ENCODE data around the gene MRAS. TPM values are rescaled to one million over a fixed set of nuclear protein-coding genes. Genes with fewer than 3 reads are reported as not detected.

Gene MRAS
- total RNA-seq, 4 donors from 2014 or later, result 13.8 to 83.0 (median 46.8) TPM

DNA sequence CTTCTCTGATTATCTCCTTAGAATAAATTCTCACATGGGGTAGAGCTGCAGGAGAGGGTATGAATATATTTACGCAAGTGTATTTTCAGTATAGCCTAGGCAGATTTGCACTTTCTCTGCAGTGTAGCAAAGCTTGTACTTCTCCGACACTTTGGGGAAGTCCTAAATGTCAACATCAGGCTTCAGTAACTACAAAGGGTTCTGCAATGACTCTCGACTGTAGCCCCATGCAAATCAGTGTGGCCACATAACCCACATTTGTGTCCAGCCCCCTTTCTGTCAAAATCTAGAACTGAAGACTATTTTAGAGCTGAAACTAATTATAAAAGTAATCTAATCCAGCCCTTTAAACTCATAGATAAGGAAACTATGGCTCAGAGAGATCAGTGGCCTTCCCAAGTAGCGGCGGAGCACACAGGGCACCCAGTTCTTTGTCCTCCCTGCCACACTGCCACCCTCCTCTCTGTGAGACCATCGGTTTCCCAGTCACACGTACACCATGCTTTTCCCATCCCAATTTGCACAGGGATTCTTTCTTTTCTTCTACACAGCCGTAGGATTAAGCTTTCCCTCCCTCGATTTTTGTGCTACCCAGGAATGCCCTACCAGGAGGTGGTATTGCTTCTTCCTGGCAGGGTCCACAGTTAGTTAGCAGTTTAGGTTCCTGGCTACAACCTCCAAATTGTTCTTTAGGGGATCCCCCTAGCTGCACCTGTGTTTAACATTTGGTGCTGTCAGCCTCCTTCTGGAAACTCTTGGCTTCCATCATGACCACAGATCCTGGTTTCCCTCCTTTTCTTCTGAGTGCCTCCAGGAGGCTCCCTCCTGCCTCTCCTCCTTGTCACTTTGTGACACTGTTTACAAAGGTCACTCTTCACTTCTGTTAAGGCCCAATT is 22.9 kb downstream of the MRAS start:
- DNase-seq, result no peak
- Histone ChIP-seq H3K4me1 (peaks cover 11 to 13% of the 10 kb centered on the region in 2 donors), H3K36me3 (no peaks in the 10 kb centered on the region), H3K27ac (no peak overlapping the region), H3K9me3 (no peaks in the 10 kb centered on the region), H3K4me3 (no peak overlapping the region), H3K27me3 (no peaks in the 10 kb centered on the region)
- TF ChIP-seq, protein P1, sequence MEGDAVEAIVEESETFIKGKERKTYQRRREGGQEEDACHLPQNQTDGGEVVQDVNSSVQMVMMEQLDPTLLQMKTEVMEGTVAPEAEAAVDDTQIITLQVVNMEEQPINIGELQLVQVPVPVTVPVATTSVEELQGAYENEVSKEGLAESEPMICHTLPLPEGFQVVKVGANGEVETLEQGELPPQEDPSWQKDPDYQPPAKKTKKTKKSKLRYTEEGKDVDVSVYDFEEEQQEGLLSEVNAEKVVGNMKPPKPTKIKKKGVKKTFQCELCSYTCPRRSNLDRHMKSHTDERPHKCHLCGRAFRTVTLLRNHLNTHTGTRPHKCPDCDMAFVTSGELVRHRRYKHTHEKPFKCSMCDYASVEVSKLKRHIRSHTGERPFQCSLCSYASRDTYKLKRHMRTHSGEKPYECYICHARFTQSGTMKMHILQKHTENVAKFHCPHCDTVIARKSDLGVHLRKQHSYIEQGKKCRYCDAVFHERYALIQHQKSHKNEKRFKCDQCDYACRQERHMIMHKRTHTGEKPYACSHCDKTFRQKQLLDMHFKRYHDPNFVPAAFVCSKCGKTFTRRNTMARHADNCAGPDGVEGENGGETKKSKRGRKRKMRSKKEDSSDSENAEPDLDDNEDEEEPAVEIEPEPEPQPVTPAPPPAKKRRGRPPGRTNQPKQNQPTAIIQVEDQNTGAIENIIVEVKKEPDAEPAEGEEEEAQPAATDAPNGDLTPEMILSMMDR (IDR thresholded peaks at IDR 0.05), result no peak
- TF ChIP-seq POLR2A (IDR thresholded peaks at IDR 0.05), result no peak
- intact Hi-C loops (cut with DNase I; ENCODE audit: low total_unique reads), result no loop called here

- no peak for DNase-seq
- Histone ChIP-seq H3K4me3 (no peak overlapping the region), H3K27ac (peak overlapping the region in 1 of 2 donors; percentile 11), H3K27me3 (no peaks in the 10 kb centered on the region), H3K4me1 (peaks cover under 1 to 11% of the 10 kb centered on the region in 2 donors), H3K9me3 (no peaks in the 10 kb centered on the region), H3K36me3 (no peaks in the 10 kb centered on the region)
- intact Hi-C loops (cut with DNase I; ENCODE audit: low total_unique reads), result no loop called here
- TF ChIP-seq, protein P1 (IDR thresholded peaks at IDR 0.05), result no peak
- no peak for TF ChIP-seq POLR2A (IDR thresholded peaks at IDR 0.05)
These were observed 24.8 kb downstream of the MRAS start for GRCh38 chr3:138373087-138373735.

DNA sequence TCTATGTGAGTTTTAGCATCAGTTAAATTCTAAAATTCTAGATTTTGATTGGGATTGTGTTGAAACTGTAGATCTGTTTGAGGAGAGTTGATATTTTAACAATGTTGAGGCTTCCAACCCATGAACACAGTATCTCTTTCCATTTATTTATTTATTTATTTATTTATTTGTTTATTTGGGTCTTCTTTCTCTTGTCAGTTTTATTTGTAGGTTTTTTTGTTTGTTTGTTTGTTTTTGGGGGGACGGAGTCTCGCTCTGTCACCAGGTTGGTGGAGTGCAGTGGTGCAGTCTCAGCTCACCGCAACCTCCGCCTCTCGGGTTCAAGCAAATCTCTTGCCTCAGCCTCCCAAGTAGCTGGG is 25.3 kb downstream of the MRAS start:
- Histone ChIP-seq H3K27me3 (no peaks in the 10 kb centered on the region), H3K9me3 (no peaks in the 10 kb centered on the region), H3K27ac (peak overlapping the region in 1 of 2 donors; percentile 11), H3K36me3 (no peaks in the 10 kb centered on the region), H3K4me1 (peaks cover 0 to 11% of the 10 kb centered on the region in 2 donors), H3K4me3 (no peak overlapping the region)
- TF ChIP-seq, protein P1 (IDR thresholded peaks at IDR 0.05), result no peak
- no peak for TF ChIP-seq POLR2A (IDR thresholded peaks at IDR 0.05)
- intact Hi-C loops (cut with DNase I; ENCODE audit: low total_unique reads), result no loop called here
- no peak for DNase-seq

DNA sequence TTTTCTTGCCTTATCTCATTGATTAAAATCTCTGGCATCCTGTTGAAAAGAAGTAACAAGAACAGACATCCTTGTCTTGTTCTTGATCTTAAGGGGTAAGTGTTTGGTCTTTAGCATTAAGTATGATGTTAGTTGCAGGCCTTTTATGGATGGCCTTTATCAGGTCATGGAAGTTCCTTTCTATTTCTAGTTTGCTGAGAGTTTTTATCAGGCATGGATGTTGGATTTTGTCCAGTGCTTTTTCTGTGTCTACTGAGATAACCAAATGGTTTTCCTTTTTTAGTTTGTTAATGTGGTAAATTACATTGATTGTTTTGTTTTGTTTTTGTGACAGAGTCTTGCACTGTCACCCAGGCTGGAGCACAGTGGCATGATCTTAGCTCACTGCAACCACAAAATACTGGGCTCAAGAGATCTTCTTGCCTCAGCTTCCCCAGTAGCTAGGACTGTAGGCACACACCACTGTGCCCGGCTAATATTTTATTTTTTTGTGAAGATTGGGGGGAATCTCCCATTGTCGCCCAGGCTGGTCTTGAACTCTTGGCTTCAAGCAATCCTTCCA is 26.3 kb downstream of the MRAS start:
- DNase-seq, result no peak

More for the DNA sequence above, 26.3 kb downstream of the MRAS start:
- Histone ChIP-seq H3K27ac (peak overlapping the region; percentile 59 to 69), H3K4me3 (no peak overlapping the region), H3K4me1 (peaks cover 0 to 11% of the 10 kb centered on the region in 2 donors), H3K27me3 (no peaks in the 10 kb centered on the region), H3K36me3 (no peaks in the 10 kb centered on the region), H3K9me3 (no peaks in the 10 kb centered on the region)
- no peak for TF ChIP-seq POLR2A (IDR thresholded peaks at IDR 0.05)
- TF ChIP-seq, protein P1 (IDR thresholded peaks at IDR 0.05), result no peak
- intact Hi-C loops (cut with DNase I; ENCODE audit: low total_unique reads), result no loop called here
